ENCODE measurements around the gene MUL1.

The MUL1 gene

DNA sequence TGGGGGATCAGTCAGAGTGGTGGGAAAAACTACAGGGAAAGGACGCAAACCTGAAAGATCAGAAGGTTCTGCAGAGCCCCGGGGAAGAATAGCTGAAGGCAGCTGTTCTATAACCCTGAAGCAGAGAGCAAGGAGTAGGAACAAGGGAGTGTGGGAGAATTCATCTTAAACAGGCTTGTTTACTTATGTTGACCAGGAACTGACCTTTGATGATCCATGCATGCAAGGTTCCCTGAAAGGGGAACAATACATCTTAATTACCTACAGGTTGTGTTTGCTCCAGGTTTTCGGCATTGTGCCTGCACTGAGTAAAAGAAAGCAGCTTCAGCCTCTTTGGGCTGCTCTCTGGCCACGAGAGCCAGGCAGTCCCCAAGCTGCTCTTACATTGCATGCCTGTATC, 25.7 kb upstream of the MUL1 start:
- H3K9me3 ChIP-seq (ENCODE audit: control insufficient read depth, insufficient read depth, low read depth, low read length): no peaks in the 10 kb centered on the region
- H3K4me3 ChIP-seq (ENCODE audit: low read depth, low read length): no peak overlapping the region
- no peaks in the 10 kb centered on the region for H3K36me3 ChIP-seq (ENCODE audit: control insufficient read depth in 2 of 2, insufficient read depth in 1 of 2, low read length in 2 of 2)
- ChIA-PET CTCF (interaction anchor here (1.1 kb wide), 1 partner anchor 10 kb away, joined by 4 read pairs; no protein-coding TSS in a partner anchor), POLR2A (no interaction called here)
- TF ChIP-seq KLF16 (tag by site-specific recombination; IDR thresholded peaks at IDR 0.05) (no peak), GLI2 (tag by site-specific recombination; IDR thresholded peaks at IDR 0.05; ENCODE audit: borderline replicate concordance, low read depth) (no peak), ZNF514 (tag by site-specific recombination; IDR thresholded peaks at IDR 0.05) (no peak), ZNF341 (tag by site-specific recombination; IDR thresholded peaks at IDR 0.05; ENCODE audit: low read depth) (no peak), ZNF571 (tag by site-specific recombination; IDR thresholded peaks at IDR 0.05) (no peak)
- TF ChIP-seq, protein P1, sequence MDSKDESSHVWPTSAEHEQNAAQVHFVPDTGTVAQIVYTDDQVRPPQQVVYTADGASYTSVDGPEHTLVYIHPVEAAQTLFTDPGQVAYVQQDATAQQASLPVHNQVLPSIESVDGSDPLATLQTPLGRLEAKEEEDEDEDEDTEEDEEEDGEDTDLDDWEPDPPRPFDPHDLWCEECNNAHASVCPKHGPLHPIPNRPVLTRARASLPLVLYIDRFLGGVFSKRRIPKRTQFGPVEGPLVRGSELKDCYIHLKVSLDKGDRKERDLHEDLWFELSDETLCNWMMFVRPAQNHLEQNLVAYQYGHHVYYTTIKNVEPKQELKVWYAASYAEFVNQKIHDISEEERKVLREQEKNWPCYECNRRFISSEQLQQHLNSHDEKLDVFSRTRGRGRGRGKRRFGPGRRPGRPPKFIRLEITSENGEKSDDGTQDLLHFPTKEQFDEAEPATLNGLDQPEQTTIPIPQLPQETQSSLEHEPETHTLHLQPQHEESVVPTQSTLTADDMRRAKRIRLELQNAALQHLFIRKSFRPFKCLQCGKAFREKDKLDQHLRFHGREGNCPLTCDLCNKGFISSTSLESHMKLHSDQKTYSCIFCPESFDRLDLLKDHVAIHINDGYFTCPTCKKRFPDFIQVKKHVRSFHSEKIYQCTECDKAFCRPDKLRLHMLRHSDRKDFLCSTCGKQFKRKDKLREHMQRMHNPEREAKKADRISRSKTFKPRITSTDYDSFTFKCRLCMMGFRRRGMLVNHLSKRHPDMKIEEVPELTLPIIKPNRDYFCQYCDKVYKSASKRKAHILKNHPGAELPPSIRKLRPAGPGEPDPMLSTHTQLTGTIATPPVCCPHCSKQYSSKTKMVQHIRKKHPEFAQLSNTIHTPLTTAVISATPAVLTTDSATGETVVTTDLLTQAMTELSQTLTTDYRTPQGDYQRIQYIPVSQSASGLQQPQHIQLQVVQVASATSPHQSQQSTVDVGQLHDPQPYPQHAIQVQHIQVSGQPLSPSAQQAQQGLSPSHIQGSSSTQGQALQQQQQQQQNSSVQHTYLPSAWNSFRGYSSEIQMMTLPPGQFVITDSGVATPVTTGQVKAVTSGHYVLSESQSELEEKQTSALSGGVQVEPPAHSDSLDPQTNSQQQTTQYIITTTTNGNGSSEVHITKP (tag by site-specific recombination; IDR thresholded peaks at IDR 0.05): no peak
- H3K27ac ChIP-seq (ENCODE audit: extremely low read depth, low read depth, low read length): no peak overlapping the region
- no peaks in the 10 kb centered on the region for H3K4me1 ChIP-seq (ENCODE audit: control insufficient read depth, insufficient read depth, low read length)

DNA sequence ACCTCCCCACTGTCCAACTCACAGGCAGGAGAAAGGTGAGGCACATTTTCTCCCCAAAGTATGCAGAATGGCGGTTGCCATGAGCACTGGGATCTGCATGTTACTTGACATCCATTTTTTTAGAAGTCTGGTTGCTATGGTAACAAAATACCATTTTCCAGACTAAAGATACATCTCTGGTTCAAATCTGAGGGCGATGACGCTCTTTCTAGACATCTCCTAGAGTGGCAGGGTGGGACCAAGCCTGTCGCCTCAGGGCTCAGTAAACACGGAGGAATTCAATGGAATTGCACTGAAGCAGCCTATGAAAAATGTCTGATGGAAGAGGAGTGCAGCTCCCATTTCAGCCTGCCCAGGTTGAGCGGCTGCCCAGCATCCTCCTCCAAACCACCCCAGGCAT, 22.9 kb upstream of the MUL1 start:
- Histone ChIP-seq H3K27ac (ENCODE audit: extremely low read depth, low read depth, low read length) (no peak overlapping the region), H3K4me1 (ENCODE audit: control insufficient read depth, insufficient read depth, low read length) (no peaks in the 10 kb centered on the region), H3K36me3 (ENCODE audit: control insufficient read depth in 2 of 2, insufficient read depth in 1 of 2, low read length in 2 of 2) (no peaks in the 10 kb centered on the region), H3K4me3 (ENCODE audit: low read depth, low read length) (no peak overlapping the region), H3K9me3 (ENCODE audit: control insufficient read depth, insufficient read depth, low read depth, low read length) (no peaks in the 10 kb centered on the region)
- TF ChIP-seq ZNF747 (tag by site-specific recombination; IDR thresholded peaks at IDR 0.05) (no peak), FEZF1 (tag by site-specific recombination; IDR thresholded peaks at IDR 0.05) (no peak), ZBTB1 (tag by site-specific recombination; IDR thresholded peaks at IDR 0.05) (no peak), ZNF292 (tag by site-specific recombination; IDR thresholded peaks at IDR 0.05; ENCODE audit: borderline replicate concordance, low read depth) (no peak)
- TF ChIP-seq, protein P2, sequence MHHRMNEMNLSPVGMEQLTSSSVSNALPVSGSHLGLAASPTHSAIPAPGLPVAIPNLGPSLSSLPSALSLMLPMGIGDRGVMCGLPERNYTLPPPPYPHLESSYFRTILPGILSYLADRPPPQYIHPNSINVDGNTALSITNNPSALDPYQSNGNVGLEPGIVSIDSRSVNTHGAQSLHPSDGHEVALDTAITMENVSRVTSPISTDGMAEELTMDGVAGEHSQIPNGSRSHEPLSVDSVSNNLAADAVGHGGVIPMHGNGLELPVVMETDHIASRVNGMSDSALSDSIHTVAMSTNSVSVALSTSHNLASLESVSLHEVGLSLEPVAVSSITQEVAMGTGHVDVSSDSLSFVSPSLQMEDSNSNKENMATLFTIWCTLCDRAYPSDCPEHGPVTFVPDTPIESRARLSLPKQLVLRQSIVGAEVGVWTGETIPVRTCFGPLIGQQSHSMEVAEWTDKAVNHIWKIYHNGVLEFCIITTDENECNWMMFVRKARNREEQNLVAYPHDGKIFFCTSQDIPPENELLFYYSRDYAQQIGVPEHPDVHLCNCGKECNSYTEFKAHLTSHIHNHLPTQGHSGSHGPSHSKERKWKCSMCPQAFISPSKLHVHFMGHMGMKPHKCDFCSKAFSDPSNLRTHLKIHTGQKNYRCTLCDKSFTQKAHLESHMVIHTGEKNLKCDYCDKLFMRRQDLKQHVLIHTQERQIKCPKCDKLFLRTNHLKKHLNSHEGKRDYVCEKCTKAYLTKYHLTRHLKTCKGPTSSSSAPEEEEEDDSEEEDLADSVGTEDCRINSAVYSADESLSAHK (tag by site-specific recombination; IDR thresholded peaks at IDR 0.05): no peak
- CTCF ChIA-PET: interaction anchor here (2.1 kb wide), 1 partner anchor 101 kb away, joined by 4 read pairs; no protein-coding TSS in a partner anchor
- POLR2A ChIA-PET: no interaction called here

DNA sequence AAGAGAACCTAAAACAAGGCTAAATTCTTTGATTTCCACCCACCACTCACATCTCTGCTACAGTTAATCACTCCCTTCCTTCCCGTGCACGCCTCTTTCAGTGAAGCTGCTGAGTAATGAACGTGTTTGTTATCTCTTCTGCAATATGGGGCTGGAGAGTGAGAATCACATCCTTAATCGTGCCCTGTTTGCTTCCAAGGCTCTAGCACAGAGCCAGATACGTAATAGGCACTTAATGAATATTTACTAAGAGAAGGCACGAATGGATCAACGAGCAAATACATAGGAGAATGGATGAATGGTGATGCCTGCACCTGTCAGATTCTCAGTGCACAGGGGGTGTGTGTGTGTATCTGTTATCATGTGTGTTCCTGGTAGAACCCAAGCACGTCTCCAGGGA, 22.4 kb upstream of the MUL1 start:
- no peaks in the 10 kb centered on the region for H3K9me3 ChIP-seq (ENCODE audit: control insufficient read depth, insufficient read depth, low read depth, low read length)
- POLR2A ChIA-PET: no interaction called here
- no peaks in the 10 kb centered on the region for H3K36me3 ChIP-seq (ENCODE audit: control insufficient read depth in 2 of 2, insufficient read depth in 1 of 2, low read length in 2 of 2)
- no peaks in the 10 kb centered on the region for H3K4me1 ChIP-seq (ENCODE audit: control insufficient read depth, insufficient read depth, low read length)
- H3K27ac ChIP-seq (ENCODE audit: extremely low read depth, low read depth, low read length): no peak overlapping the region
- CTCF ChIA-PET: interaction anchor here (2.1 kb wide), 1 partner anchor 102 kb away, joined by 4 read pairs; no protein-coding TSS in a partner anchor
- H3K4me3 ChIP-seq (ENCODE audit: low read depth, low read length): no peak overlapping the region
- TF ChIP-seq KLF7 (tag by site-specific recombination; IDR thresholded peaks at IDR 0.05; ENCODE audit: borderline replicate concordance) (no peak), ZNF555 (tag by site-specific recombination; conservative IDR thresholded peaks at IDR 0.05) (no peak), FEZF1 (tag by site-specific recombination; IDR thresholded peaks at IDR 0.05) (no peak), ZNF585B (tag by site-specific recombination; IDR thresholded peaks at IDR 0.05) (no peak), KLF8 (tag by site-specific recombination; IDR thresholded peaks at IDR 0.05) (no peak), YY1 (tag by site-specific recombination; IDR thresholded peaks at IDR 0.05) (no peak), ZNF624 (tag by site-specific recombination; IDR thresholded peaks at IDR 0.05) (no peak), ZNF404 (tag by site-specific recombination; IDR thresholded peaks at IDR 0.05) (no peak), ZNF677 (tag by site-specific recombination; IDR thresholded peaks at IDR 0.05) (no peak)
- TF ChIP-seq, protein P3, sequence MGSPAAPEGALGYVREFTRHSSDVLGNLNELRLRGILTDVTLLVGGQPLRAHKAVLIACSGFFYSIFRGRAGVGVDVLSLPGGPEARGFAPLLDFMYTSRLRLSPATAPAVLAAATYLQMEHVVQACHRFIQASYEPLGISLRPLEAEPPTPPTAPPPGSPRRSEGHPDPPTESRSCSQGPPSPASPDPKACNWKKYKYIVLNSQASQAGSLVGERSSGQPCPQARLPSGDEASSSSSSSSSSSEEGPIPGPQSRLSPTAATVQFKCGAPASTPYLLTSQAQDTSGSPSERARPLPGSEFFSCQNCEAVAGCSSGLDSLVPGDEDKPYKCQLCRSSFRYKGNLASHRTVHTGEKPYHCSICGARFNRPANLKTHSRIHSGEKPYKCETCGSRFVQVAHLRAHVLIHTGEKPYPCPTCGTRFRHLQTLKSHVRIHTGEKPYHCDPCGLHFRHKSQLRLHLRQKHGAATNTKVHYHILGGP (tag by site-specific recombination; IDR thresholded peaks at IDR 0.05): no peak
- TF ChIP-seq, protein P4, sequence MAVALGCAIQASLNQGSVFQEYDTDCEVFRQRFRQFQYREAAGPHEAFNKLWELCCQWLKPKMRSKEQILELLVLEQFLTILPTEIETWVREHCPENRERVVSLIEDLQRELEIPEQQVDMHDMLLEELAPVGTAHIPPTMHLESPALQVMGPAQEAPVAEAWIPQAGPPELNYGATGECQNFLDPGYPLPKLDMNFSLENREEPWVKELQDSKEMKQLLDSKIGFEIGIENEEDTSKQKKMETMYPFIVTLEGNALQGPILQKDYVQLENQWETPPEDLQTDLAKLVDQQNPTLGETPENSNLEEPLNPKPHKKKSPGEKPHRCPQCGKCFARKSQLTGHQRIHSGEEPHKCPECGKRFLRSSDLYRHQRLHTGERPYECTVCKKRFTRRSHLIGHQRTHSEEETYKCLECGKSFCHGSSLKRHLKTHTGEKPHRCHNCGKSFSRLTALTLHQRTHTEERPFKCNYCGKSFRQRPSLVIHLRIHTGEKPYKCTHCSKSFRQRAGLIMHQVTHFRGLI (tag by site-specific recombination; IDR thresholded peaks at IDR 0.05): no peak

Data from HEK293 (cell line).